Prostate gland (tissue), 2 donors: ENCODE measurements around the gene SLC44A3.

Experiments
- POLR2A ChIP-seq: fragments of 450-650 bp; IDR thresholded peaks from one replicate; pipeline ENCODE4 v1.6.1; 2016; ENCODE audit warnings: antibody characterized with exemption, mild to moderate bottlenecking
- POLR2AphosphoS5 ChIP-seq: sonication (generic); formaldehyde crosslinking; IDR thresholded peaks from one replicate; pipeline ENCODE4 v1.6.1; 2017; ENCODE audit warnings: antibody characterized with exemption
- TF ChIP-seq, protein P1 (sequence below), 4 experiments: fragments of 200-600 bp in 2 of 4; fragments of 450-650 bp in 2 of 4; sonication (generic) in 2 of 4; IDR thresholded peaks; 1 replicate in 3 of 4; 2 replicates in 1 of 4; pipeline ENCODE4 v1.5.1; 2016 to 2019; ENCODE audit warnings: antibody characterized with exemption in 4 of 4, mild to moderate bottlenecking in 2 of 4, moderate library complexity in 2 of 4

GRCh38 chr1:94819238-94819944 lies 766 bp upstream of the SLC44A3 start:
- TF ChIP-seq POLR2AphosphoS5 (no peak), POLR2A (no peak)
- TF ChIP-seq, protein P1, sequence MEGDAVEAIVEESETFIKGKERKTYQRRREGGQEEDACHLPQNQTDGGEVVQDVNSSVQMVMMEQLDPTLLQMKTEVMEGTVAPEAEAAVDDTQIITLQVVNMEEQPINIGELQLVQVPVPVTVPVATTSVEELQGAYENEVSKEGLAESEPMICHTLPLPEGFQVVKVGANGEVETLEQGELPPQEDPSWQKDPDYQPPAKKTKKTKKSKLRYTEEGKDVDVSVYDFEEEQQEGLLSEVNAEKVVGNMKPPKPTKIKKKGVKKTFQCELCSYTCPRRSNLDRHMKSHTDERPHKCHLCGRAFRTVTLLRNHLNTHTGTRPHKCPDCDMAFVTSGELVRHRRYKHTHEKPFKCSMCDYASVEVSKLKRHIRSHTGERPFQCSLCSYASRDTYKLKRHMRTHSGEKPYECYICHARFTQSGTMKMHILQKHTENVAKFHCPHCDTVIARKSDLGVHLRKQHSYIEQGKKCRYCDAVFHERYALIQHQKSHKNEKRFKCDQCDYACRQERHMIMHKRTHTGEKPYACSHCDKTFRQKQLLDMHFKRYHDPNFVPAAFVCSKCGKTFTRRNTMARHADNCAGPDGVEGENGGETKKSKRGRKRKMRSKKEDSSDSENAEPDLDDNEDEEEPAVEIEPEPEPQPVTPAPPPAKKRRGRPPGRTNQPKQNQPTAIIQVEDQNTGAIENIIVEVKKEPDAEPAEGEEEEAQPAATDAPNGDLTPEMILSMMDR (IDR thresholded peaks at IDR 0.05), result no peak
